Hepatocyte (in vitro differentiated cells): ENCODE measurements around the gene ELL2.

Source experiments
- EZH2 ChIP-seq: fragments of 200-600 bp; sonication (generic); IDR thresholded peaks from 2 replicates; pipeline ENCODE4 v1.6.1; 2016; ENCODE audit warnings: antibody characterized with exemption, mild to moderate bottlenecking, borderline replicate concordance
- EZH2phosphoT487 ChIP-seq: fragments of 200-600 bp; sonication (generic); IDR thresholded peaks from one replicate; pipeline ENCODE4 v1.6.1; 2018; ENCODE audit warnings: antibody characterized with exemption, mild to moderate bottlenecking, low read depth, moderate library complexity; ENCODE audit not compliant: unreplicated experiment, severe bottlenecking
- TF ChIP-seq, protein P1 (sequence below): fragments of 200-600 bp; sonication (generic); IDR thresholded peaks from 2 replicates; pipeline ENCODE4 v1.5.1; 2016; ENCODE audit warnings: antibody characterized with exemption, mild to moderate bottlenecking; ENCODE audit not compliant: poor library complexity

DNA sequence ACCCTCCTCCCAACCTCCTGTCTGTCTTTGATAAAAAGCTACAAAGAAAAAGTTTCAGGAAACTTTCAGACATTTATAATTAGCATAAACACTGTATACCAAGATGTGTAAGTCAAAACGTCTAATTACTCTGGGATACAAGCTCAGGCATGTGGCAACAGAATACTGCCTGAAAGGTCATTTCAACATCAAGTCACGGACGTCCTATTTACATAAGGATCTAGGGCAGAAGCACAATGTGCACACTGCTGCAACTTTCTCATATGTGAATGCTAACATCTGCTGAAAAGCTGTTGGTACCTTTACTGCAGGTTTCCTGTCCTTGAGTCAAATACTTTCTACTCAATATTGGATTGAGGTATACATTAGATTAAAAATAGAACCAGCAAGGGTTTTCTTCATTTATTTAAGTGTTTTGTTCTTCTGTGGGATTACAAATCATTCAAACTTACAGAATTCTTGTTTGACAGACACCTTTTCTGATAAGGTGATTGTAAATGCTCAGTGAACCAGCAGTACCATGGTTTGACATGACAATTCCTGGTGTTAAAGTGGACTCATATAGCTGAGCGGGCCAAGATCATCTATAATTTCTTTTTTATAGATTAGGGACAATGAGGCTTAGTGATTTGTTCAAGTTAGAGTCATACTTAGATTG, 36.8 kb downstream of the ELL2 start:
- TF ChIP-seq, protein P1, sequence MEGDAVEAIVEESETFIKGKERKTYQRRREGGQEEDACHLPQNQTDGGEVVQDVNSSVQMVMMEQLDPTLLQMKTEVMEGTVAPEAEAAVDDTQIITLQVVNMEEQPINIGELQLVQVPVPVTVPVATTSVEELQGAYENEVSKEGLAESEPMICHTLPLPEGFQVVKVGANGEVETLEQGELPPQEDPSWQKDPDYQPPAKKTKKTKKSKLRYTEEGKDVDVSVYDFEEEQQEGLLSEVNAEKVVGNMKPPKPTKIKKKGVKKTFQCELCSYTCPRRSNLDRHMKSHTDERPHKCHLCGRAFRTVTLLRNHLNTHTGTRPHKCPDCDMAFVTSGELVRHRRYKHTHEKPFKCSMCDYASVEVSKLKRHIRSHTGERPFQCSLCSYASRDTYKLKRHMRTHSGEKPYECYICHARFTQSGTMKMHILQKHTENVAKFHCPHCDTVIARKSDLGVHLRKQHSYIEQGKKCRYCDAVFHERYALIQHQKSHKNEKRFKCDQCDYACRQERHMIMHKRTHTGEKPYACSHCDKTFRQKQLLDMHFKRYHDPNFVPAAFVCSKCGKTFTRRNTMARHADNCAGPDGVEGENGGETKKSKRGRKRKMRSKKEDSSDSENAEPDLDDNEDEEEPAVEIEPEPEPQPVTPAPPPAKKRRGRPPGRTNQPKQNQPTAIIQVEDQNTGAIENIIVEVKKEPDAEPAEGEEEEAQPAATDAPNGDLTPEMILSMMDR: no peak
- TF ChIP-seq EZH2 (no peak), EZH2phosphoT487 (no peak)
